ENCODE results near the gene EPGN.
A peak's percentile ranks its signal among the peaks of the same experiment; 100 is the strongest.

EPGN gene

DNA sequence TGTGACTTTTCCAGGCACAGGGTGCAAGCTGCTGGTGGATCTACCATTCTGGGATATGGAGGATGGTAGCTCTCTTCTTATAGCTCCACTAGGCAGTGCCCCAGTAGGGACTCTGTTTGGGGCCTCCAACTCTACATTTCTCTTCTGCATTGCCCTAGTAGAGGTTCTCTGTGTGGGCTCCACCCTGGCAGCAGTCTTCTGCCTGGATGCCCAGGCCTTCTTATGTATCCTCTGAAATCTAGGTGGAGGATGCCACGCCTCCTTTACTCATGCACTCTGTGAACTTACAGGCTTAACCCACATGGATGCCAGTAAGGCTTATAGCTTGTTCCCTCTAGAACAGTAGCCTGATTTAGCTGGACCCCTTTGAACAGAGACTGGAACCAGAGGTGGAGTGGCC lies 35.8 kb downstream of the EPGN start:
- DNase-seq = no peak

DNA sequence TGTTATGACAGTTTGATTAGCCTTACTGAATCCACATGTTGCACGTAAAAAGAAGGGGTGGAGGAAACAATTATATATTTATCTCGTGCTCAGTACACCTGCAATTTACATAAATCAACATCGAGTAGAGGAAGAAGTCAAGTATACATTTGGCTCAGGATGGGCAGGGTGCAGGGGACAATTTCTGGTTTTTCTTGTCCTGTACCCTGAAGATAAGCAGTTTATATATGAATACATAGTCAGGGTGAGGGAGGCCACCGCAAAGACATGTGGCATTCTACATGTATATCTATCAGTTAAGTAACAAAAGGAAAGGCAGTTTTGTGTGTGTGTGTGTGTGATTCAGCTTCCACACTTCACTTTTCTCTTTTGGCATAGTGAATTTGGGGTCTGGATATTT lies 45.6 kb downstream of the EPGN start:
- no peak for DNase-seq

DNA sequence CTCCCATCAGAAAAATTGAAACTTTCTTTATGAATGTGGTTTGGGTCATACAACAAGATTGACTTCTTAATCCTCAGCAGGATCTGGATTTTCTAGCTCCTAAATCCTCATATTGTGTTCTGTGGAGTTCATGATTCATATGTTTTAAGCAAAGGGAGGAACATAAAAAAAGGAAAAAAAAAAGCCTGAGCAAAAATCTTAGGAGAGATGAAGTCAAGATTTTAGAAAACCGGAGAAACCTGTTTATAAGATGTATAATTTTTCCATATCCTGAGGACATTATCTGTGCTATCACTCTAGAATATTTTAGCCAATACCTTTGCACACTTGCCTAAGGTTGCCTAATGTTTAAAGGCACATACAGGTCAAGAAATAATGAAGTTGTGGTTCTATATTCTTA lies 49.7 kb downstream of the EPGN start:
- no peak for DNase-seq

DNA sequence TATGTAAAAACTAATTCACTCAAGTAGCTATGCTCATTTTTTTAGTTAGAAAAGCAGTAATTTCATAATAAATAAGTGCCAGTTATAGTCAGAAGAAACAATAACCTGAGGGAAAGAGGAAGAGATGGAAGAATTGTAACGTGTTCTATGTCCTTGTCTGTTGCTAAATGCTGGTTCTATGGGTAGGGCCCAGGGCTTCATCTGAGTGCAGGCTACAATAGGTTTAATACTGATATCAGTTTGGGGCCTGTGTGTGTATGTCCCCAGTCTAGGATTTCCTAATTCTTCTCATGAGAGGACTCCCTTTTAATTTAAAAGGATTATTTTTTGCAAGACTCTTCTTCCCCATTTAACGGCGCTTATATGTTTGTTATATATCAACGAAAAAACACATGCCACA lies 53.4 kb downstream of the EPGN start:
- no peak for DNase-seq

DNA sequence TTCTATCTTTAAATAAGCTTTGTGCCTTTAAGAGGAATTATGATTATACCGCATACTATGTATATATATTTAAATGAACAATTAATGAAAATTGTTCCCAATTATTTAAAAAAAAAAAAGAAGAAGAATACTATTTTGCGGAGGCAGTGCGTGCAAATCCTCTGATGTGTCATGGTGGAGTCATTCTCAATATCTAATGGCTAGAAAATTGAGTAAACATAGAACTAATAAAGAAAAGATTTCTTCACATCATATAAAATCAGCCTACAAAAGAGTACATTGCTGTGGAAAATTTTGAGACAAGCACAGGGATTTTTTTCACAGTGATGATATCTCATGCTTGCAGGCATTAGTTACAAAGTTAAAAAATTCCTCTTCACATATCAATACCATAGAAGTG lies 54.1 kb downstream of the EPGN start:
- no peak for DNase-seq

DNA sequence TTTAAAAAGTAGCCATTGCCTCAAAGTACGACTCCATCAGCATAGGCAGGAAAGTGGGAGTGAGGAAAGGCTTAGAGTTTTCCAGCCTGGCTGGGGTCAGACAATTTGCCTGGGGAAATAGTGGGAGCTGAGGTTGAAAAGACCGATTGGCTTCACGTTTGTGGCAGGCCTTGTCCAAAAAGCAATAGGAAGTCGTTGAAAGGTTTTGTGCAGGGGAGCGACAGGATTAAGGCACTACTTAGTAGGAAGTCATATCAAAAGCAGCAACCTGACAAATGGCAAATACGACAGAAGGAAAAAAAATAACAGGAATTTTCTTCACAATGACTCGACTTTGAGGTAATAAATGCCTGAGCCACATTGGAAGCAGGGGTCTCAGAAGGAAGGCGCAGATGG lies 56.0 kb downstream of the EPGN start:
- DNase-seq = no peak

DNA sequence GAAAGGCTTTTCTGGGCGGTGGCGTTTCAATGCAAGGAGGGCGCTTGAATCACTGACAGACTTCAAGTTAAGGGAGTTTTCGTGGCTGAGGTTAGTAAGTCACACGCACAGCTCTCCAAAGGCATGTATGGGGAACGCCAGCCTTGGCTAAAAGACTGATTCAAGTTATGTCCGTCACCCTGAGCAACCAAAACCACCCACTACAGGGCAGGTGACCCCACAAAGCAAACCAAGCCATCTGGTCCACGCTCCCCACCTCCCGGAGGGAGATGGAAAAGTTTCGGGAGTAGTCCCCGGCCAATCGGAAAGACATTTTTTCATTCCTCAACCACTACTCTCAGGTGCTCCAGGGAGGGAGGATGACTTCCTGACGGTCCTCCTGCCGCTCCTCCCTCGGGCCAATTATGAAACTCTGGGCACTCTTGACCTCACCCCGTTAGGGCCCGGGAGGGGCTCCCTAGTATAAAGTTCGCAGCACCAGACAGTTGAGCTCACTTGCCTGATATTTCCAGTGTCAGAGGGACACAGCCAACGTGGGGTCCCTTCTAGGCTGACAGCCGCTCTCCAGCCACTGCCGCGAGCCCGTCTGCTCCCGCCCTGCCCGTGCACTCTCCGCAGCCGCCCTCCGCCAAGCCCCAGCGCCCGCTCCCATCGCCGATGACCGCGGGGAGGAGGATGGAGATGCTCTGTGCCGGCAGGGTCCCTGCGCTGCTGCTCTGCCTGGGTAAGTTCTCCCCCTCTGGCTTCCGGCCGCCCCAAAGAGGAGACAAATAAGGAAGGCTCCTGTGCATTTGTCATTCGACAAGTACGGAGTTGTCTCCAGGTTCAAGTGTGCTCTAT lies 56.6 kb downstream of the EPGN start, which contains the start of gene EREG:
TSS of gene EREG (plus strand) at position 494 of the 840 bp plus-strand sequence. CDS start at position 658, 164 bp downstream.
- peak; percentile 7 for DNase-seq

DNA sequence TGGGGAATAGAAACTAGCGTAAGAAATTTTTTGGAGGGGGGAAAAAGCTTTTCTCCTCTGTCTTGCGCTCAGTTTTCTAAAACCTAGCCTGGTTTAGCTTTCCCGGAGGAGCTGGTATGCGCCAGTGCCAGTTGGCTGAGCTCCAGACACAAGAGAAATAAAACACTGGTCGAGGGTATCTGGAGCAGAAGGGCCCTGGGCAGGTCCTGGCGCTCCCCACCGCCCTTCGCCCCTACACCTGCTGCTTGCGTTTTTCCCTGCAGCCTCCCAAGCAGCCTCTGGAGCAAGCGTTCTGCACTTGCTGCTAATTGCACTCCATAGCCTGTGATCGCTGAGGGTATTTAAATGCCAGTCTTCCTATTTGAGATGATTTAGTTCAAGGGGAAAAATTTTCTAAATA lies 57.5 kb downstream of the EPGN start:
- no peak for DNase-seq
